Left ventricle myocardium inferior (tissue), 1 donor: ENCODE results near the gene GDF7. TPM values are rescaled to one million over a fixed set of nuclear protein-coding genes. Genes with fewer than 3 reads are reported as not detected.

Experiments used
- DNase-seq: peaks from one replicate; pipeline ENCODE4 v3.0.0-alpha.2; 2020
- H3K27ac ChIP-seq: fragments of 200-600 bp; replicated peaks from 2 replicates; pipeline ENCODE4 v1.8.0; 2021
- H3K27me3 ChIP-seq: fragments of 200-600 bp; 2 replicates; pipeline ENCODE4 v1.8.0; 2021; ENCODE audit warnings: low read depth
- H3K36me3 ChIP-seq: fragments of 200-600 bp; 2 replicates; pipeline ENCODE4 v1.8.0; 2021
- H3K4me1 ChIP-seq: fragments of 200-600 bp; 2 replicates; pipeline ENCODE4 v1.8.0; 2021
- H3K4me3 ChIP-seq: fragments of 200-600 bp; 2 replicates; pipeline ENCODE4 v1.8.0; 2021; ENCODE audit warnings: mild to moderate bottlenecking, moderate library complexity
- H3K9me3 ChIP-seq: fragments of 200-600 bp; replicated peaks from 2 replicates; pipeline ENCODE4 v1.8.0; 2021
- CTCF ChIP-seq: fragments of 200-600 bp; IDR thresholded peaks from 2 replicates; pipeline ENCODE4 v1.8.0; 2021; ENCODE audit warnings: antibody characterized with exemption, mild to moderate bottlenecking, borderline replicate concordance
- intact Hi-C: fragments of 100-400 bp; cut with micrococcal nuclease; formaldehyde crosslinking; loops from one replicate; pipeline ENCODE4 v1.11.0; 2022
- total RNA-seq: library from RNA; stranded (reverse); fragmentation: NEBNext Ultra II Directional; extraction: Animal tissue kit (Norgen Biotek cat#: 25700); gene quantifications from one replicate; pipeline ENCODE4 v1.2.1, GENCODE V29; 2021
- donor health status: DM: no; HTN: yes; CAD: no; lungs with severe emphysema.

The GDF7 gene
- total RNA-seq, 1 donor from 2014 or later: 0.58 TPM

- Histone ChIP-seq H3K27me3 (peaks cover 58% of the 10 kb centered on the region), H3K36me3 (no peaks in the 10 kb centered on the region), H3K4me3 (no peak overlapping the region), H3K27ac (peak overlapping the region; percentile 73), H3K9me3 (no peaks in the 10 kb centered on the region), H3K4me1 (peaks cover 71% of the 10 kb centered on the region)
- intact Hi-C loops: no loop called here
- no peak for DNase-seq
- no peak for TF ChIP-seq CTCF
Observed at GRCh38 chr2:20673686-20674308, 6.9 kb downstream of the GDF7 start.

DNA sequence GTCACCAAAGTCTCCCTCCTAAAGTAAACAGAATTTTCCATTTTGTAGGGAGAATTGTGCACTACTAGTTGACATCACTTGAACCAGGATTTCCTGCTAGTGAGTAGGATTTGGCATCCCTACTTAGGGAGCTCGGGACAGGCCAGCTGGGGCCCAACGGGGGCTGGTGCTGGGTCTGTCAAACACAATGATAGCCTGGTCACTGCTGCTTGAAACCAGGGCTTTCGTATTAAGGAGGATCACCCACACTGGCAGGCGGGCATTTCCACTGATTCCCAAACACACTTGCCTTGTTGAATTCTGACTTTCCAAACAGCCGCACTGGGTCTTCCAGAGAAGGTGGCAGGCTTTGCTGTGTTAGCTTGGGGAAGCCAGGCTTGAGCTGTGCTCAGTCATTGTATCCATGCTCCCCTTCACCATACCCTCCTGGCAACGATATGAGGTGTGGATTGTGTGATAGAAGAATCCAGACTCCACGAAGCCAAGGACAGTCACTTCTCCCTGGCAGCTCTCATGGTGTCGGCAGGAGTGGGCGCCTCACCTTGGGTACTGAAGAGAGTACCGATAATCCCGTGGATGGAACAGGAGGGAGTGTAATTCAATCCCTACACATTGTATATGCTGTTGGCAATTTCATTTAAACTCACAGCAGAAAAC, 7.5 kb downstream of the GDF7 start:
- DNase-seq: no peak
- Histone ChIP-seq H3K4me1 (peaks cover 66% of the 10 kb centered on the region), H3K36me3 (no peaks in the 10 kb centered on the region), H3K4me3 (no peak overlapping the region), H3K9me3 (no peaks in the 10 kb centered on the region), H3K27ac (peak overlapping the region; percentile 73), H3K27me3 (peaks cover 52% of the 10 kb centered on the region)
- intact Hi-C loops: no loop called here
- TF ChIP-seq CTCF: no peak

DNA sequence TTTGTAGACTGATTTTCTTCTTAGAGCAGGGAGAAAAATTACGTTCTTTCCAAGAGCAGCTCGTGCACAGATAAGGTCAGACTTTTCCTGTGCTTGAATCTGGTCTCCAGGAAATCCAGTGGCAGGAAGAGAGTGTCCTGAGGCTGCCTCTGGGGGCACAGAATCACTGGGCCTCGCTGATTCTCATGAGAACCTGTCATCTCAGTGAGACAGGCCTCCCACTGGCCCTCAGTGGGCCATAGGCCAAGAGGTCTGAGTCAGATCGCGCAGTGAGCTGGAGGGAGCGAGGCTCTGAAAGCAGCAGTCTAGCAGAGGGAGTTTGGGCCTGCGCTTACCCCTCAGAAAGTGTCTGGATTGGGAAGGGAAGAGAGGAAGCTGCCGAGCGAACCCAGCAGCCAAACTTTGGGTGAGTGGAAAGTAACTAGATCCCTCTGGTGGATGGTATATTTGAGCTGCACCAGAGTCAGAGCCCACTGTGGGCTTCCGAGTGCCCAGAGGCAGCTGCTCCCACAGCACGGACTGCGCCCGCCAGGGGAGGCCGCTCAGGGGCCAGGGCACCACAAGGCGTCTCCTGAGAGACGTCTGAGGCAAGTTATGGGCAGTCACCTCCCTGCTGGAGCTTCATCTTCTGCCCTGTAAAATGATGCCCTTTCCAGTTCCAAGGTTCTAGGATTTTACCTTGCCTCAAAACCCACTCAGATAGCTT, 8.2 kb downstream of the GDF7 start:
- peaks cover 59% of the 10 kb centered on the region for H3K4me1 ChIP-seq
- no peak for TF ChIP-seq CTCF
- peak overlapping the region; percentile 17 for H3K4me3 ChIP-seq
- H3K36me3 ChIP-seq: no peaks in the 10 kb centered on the region
- DNase-seq: no peak
- no peaks in the 10 kb centered on the region for H3K9me3 ChIP-seq
- H3K27ac ChIP-seq: peak overlapping the region; percentile 73
- peaks cover 45% of the 10 kb centered on the region for H3K27me3 ChIP-seq
- intact Hi-C loops: no loop called here

DNA sequence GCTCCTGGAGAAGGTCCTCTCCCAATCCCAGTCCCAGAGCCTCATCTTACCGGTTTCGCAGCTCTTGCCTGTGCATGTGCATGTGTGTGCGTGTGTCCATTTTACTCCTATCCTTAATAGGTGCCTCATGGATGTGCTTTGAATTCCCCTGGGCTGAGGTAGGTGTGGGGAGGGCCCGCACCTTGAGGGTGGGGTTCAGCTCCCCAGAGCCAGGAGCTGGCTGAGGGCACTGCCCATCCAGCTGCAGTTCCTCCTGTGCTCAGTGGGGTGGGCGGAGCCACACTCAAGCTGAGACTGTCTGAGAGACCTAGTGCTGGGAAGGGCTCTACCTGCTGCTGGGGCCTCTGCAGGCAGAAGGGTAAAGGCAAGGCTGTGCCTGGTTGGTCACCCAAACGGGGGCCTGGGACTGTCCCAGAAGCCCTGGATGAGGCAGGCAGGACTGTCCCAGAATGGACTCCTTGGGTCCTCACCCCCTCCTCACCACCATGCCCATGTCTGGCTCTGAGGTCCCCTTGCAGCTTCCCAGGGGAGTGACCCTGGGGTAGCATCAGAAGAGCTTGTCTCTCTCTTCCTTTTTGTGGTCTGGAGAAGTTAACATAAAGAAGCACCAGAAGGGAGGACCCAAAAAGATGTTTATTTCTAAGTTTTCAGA, 8.9 kb downstream of the GDF7 start:
- no peaks in the 10 kb centered on the region for H3K9me3 ChIP-seq
- peaks cover 52% of the 10 kb centered on the region for H3K4me1 ChIP-seq
- peaks cover 4% of the 10 kb centered on the region for H3K36me3 ChIP-seq
- intact Hi-C loops: no loop called here
- no peak for TF ChIP-seq CTCF
- H3K27ac ChIP-seq: peak overlapping the region; percentile 73
- DNase-seq: no peak
- H3K4me3 ChIP-seq: peak overlapping the region; percentile 17
- H3K27me3 ChIP-seq: peaks cover 38% of the 10 kb centered on the region

DNA sequence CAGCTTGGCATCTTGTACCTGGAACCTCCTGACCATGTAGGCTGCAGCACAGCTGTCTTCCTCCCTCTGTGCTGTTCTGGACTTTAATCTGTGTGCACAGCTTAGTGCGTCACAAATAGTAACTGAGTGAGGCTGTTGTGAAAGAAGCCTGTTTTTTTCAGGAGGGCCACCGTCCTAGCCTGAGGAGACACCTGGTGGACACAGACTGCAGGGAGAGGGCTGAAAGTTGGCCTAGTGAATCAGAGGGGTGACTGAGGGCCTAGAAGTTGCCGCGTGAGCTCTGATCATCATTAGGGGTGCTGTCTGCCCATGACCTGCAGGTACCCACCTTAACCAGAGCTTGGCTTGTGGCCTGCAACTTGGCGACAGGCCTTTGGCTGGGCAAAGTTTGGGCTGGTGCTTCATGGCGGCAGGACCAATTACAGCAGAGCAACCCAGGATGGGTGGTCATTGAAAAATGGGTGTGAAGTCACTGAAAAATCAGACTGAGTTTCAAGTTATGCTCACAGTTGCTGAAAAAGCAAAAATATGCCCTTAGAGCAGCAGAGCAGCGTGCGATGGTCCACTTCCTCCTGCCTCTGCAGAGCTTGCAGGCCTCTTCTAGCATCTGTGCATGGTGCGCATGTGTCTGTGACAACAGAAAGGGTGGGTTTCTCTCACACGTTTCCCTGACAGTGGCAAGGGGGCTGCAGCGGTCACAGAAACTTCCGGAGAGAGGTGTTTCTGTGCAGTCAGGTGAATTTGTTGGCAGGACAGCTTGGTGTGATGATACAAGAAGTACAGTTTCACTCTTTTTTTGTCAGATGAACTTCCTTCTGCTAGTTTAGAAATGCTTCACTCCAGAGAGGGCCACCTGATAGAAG, 9.6 kb downstream of the GDF7 start:
- Histone ChIP-seq H3K27me3 (peaks cover 31% of the 10 kb centered on the region), H3K9me3 (no peaks in the 10 kb centered on the region), H3K36me3 (peaks cover 6% of the 10 kb centered on the region), H3K4me3 (no peak overlapping the region), H3K27ac (peak overlapping the region; percentile 73), H3K4me1 (peaks cover 44% of the 10 kb centered on the region)
- no peak for DNase-seq
- intact Hi-C loops: no loop called here
- TF ChIP-seq CTCF: peak; percentile 29
